Mesendoderm (in vitro differentiated cells): Measurements from ENCODE around the gene C1QTNF8.

Experiments used
- DNase-seq: peaks from one replicate; pipeline ENCODE4 v3.0.0; 2013
- H2AK5ac ChIP-seq: 2 replicates; pipeline ENCODE4 v1.6.1; 2013; ENCODE audit warnings: low read length, inconsistent platforms
- H2BK120ac ChIP-seq: 2 replicates; pipeline ENCODE4 v1.6.1; 2013; ENCODE audit warnings: low read depth, mild to moderate bottlenecking, low read length, moderate library complexity, mixed read lengths
- H2BK15ac ChIP-seq: replicated peaks from 2 replicates; pipeline ENCODE4 v1.6.1; 2013; ENCODE audit warnings: low read depth, mild to moderate bottlenecking, moderate library complexity
- H2BK5ac ChIP-seq: 2 replicates; pipeline ENCODE4 v1.6.1; 2013; ENCODE audit warnings: low read length, inconsistent platforms
- H3K18ac ChIP-seq: 2 replicates; pipeline ENCODE4 v1.6.1; 2013; ENCODE audit warnings: mild to moderate bottlenecking, low read length, mixed read lengths
- H3K23ac ChIP-seq: one replicate; pipeline ENCODE4 v1.6.1; 2013; ENCODE audit warnings: low read length
- H3K27ac ChIP-seq: 2 replicates; pipeline ENCODE4 v1.5.1; 2013; ENCODE audit warnings: low read depth, mild to moderate bottlenecking, inconsistent platforms, low read length, moderate library complexity
- H3K27me3 ChIP-seq: 2 replicates; pipeline ENCODE4 v1.6.1; 2013; ENCODE audit warnings: low read length, control low read depth, mild to moderate bottlenecking, inconsistent platforms; ENCODE audit not compliant: insufficient read depth, poor library complexity
- H3K36me3 ChIP-seq: 2 replicates; pipeline ENCODE4 v1.6.1; 2013; ENCODE audit warnings: low read length, inconsistent platforms; ENCODE audit not compliant: control insufficient read depth, insufficient read depth
- H3K4ac ChIP-seq: one replicate; pipeline ENCODE4 v1.6.1; 2013; ENCODE audit warnings: low read depth, mild to moderate bottlenecking, low read length, moderate library complexity
- H3K4me1 ChIP-seq: 2 replicates; pipeline ENCODE4 v1.6.1; 2013; ENCODE audit warnings: low read depth, low read length, inconsistent platforms; ENCODE audit not compliant: control insufficient read depth
- H3K4me2 ChIP-seq: 2 replicates; pipeline ENCODE4 v1.6.1; 2013; ENCODE audit warnings: low read length
- H3K4me3 ChIP-seq: 2 replicates; pipeline ENCODE4 v1.5.1; 2013; ENCODE audit warnings: mild to moderate bottlenecking, low read length
- H3K56ac ChIP-seq: one replicate; pipeline ENCODE4 v1.6.1; 2013; ENCODE audit warnings: low read length
- H3K79me1 ChIP-seq: 2 replicates; pipeline ENCODE4 v1.6.1; 2013; ENCODE audit warnings: low read length, inconsistent platforms
- H3K79me2 ChIP-seq: 2 replicates; pipeline ENCODE4 v1.6.1; 2013; ENCODE audit warnings: mild to moderate bottlenecking, low read length; ENCODE audit not compliant: control insufficient read depth, insufficient read depth
- H3K9ac ChIP-seq: 2 replicates; pipeline ENCODE4 v1.6.1; 2013; ENCODE audit warnings: low read length, inconsistent platforms
- H4K5ac ChIP-seq: one replicate; pipeline ENCODE4 v1.6.1; 2013; ENCODE audit warnings: low read length
- H4K8ac ChIP-seq: one replicate; pipeline ENCODE4 v1.6.1; 2013; ENCODE audit warnings: low read depth, mild to moderate bottlenecking, control low read depth, low read length, moderate library complexity
- WGBS: extraction: QIAGEN DNeasy Blood & Tissue Kit; methylation state at CpG from one replicate; pipeline ENCODE4 v1.1.7; 2013; ENCODE audit warnings: low lambda C conversion rate, missing lambda C conversion rate; ENCODE audit not compliant: insufficient coverage; ENCODE audit errors: extremely low coverage; 5-methylcytosine and 5-hydroxymethylcytosine counted together

C1QTNF8 gene

DNA sequence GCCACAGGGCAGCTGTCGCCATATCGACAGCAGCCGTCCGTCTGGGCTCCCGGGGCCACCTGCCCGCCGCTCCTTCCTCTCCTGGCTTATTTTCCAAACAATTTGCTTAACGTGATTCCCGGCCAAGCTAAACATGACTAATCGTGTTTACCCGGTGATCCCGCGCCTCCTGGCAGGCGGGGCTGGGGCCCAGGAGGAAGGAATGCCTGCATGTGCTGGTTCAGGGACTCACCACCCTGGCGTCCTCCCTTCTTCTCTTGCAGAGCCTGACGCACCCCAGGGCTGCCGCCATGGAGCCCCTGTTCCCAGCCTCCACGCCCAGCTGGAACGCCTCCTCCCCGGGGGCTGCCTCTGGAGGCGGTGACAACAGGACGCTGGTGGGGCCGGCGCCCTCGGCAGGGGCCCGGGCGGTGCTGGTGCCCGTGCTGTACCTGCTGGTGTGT, 17.4 kb downstream of the C1QTNF8 start:
- no peak overlapping the region for H3K9ac ChIP-seq
- H3K36me3 ChIP-seq: no peaks in the 10 kb centered on the region
- H3K4me3 ChIP-seq: no peak overlapping the region
- no peak overlapping the region for H2BK120ac ChIP-seq
- H3K79me1 ChIP-seq: no peaks in the 10 kb centered on the region
- H3K27me3 ChIP-seq: no peaks in the 10 kb centered on the region
- no peak for DNase-seq
- no peak overlapping the region for H3K56ac ChIP-seq
- no peak overlapping the region for H2BK15ac ChIP-seq
- H3K18ac ChIP-seq: no peak overlapping the region
- H3K4ac ChIP-seq: no peak overlapping the region
- no peak overlapping the region for H3K23ac ChIP-seq
- no peak overlapping the region for H2AK5ac ChIP-seq
- no peak overlapping the region for H4K5ac ChIP-seq
- no peak overlapping the region for H3K27ac ChIP-seq
- no peak overlapping the region for H4K8ac ChIP-seq
- no peak overlapping the region for H2BK5ac ChIP-seq
- H3K79me2 ChIP-seq: no peaks in the 10 kb centered on the region
- H3K4me1 ChIP-seq: peaks cover 4% of the 10 kb centered on the region
- H3K4me2 ChIP-seq: no peak overlapping the region
- WGBS: no CpG with 5 or more reads among the region's 28 CpGs

DNA sequence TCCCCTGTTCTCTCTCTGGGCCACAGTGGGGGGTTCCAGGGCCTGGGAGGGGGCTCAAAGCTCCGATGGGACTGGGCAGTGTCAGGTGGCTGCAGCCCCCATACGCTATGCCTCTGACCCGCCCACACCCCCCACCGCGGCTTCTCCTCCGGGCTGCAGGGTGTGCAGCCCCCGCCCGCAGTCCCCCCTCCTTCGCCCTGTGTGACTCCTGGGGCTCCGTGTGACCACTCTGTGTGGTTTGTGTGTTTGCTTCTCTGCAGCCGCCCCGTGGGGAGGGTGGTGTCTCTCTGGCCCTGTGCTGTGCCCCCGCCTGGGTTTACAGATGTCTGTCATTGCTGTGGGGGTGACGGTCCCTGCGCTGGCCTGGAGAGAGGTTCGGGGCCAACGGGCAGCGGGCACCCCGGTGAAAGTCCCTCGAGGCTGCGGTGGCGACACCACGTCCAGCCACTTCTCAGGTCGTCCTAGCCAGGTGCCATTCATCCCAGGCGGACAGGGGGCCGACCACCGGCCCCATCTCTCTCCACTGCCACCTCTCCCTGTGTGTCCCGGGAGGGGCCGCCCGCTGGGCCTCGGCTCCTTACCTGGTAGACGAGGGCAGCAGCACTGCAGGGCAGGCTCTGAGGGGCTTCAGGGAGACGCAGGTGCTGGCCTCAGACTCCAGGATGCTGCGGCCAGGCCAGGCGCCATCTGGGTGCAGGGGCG, 18.0 kb downstream of the C1QTNF8 start:
- Histone ChIP-seq H4K8ac (no peak overlapping the region), H2BK15ac (no peak overlapping the region), H3K79me2 (no peaks in the 10 kb centered on the region), H2BK5ac (no peak overlapping the region), H3K4me3 (no peak overlapping the region), H3K18ac (no peak overlapping the region), H4K5ac (no peak overlapping the region), H3K4ac (no peak overlapping the region), H3K4me1 (peaks cover 4% of the 10 kb centered on the region), H3K27ac (no peak overlapping the region), H3K36me3 (no peaks in the 10 kb centered on the region), H3K9ac (no peak overlapping the region), H3K4me2 (no peak overlapping the region), H3K23ac (no peak overlapping the region), H3K79me1 (no peaks in the 10 kb centered on the region), H2BK120ac (no peak overlapping the region), H3K27me3 (no peaks in the 10 kb centered on the region), H3K56ac (no peak overlapping the region), H2AK5ac (no peak overlapping the region)
- no CpG with 5 or more reads among the region's 36 CpGs for WGBS
- no peak for DNase-seq

DNA sequence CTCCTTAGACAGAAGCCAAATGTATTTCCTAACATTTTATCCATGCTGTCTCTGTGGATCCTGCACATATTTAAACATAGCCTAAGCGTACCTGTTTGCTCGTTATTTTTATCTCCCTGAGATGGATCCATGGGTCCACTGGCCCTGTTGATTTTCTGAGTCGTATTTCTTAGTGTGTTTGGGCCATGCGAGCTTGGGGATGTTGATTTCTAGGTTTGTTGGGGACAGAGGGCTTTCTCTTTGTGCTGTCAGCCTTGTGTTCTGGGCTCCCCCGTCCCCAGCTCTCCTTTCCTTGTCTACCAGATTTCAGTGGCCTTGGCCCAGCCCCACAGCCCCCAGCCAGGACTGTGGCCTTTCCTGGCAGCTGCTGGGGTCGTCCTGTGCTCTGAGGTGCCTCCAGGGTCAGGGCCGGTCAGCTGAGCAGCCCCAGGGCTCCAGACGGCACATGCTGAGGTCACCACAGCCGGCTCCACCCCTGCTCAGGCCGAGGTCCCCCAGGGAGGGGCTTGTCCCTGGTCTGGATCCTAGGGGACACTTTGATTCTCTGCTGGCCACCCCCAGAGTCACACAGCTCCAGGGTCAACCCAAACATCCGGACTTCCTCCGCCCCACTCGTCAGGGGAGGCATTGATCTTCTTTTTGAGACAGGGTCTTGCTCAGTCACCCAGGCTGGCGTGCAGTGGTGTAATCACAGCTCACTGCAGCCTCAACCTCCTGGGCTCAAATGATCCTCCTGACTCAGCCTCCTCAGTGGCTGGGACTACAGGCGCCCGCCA, 19.1 kb downstream of the C1QTNF8 start:
- H2BK5ac ChIP-seq: no peak overlapping the region
- H2AK5ac ChIP-seq: no peak overlapping the region
- no peak overlapping the region for H2BK120ac ChIP-seq
- H3K4me1 ChIP-seq: peaks cover 4% of the 10 kb centered on the region
- no peak overlapping the region for H3K4me3 ChIP-seq
- no peak overlapping the region for H3K27ac ChIP-seq
- no peak overlapping the region for H4K8ac ChIP-seq
- H3K27me3 ChIP-seq: no peaks in the 10 kb centered on the region
- WGBS: no CpG with 5 or more reads among the region's 16 CpGs
- no peak overlapping the region for H3K23ac ChIP-seq
- no peak overlapping the region for H3K56ac ChIP-seq
- no peak overlapping the region for H3K4ac ChIP-seq
- no peaks in the 10 kb centered on the region for H3K79me1 ChIP-seq
- no peaks in the 10 kb centered on the region for H3K36me3 ChIP-seq
- no peak for DNase-seq
- H3K4me2 ChIP-seq: no peak overlapping the region
- no peaks in the 10 kb centered on the region for H3K79me2 ChIP-seq
- H4K5ac ChIP-seq: no peak overlapping the region
- H3K18ac ChIP-seq: no peak overlapping the region
- H3K9ac ChIP-seq: no peak overlapping the region
- no peak overlapping the region for H2BK15ac ChIP-seq

DNA sequence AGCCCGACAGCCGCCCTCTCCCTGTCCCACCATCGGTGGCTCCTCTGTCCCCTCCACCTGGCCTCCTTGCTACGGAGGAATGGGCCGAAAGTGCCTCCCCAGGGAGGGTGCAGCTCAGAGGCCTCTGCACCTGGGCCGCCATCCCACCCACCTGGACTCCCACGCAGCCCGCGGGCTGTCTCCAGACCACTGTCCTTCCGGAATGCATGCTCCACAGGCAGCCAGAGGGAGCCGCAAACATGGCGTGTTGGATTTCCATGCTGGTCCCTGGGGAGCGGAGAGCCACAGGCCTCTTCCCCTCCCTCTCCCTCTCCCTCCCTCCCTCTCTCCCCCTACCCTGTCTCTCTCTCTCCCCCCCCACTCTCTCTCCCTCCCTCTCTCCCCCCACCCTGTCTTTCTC, 20.5 kb downstream of the C1QTNF8 start:
- no peak overlapping the region for H3K4ac ChIP-seq
- H4K8ac ChIP-seq: no peak overlapping the region
- no peak for DNase-seq
- no peaks in the 10 kb centered on the region for H3K27me3 ChIP-seq
- no CpG with 5 or more reads among the region's 13 CpGs for WGBS
- no peak overlapping the region for H3K4me3 ChIP-seq
- H3K4me1 ChIP-seq: no peaks in the 10 kb centered on the region
- H2BK5ac ChIP-seq: no peak overlapping the region
- H3K27ac ChIP-seq: no peak overlapping the region
- H3K4me2 ChIP-seq: no peak overlapping the region
- no peak overlapping the region for H2BK120ac ChIP-seq
- no peaks in the 10 kb centered on the region for H3K79me2 ChIP-seq
- H4K5ac ChIP-seq: no peak overlapping the region
- H3K23ac ChIP-seq: no peak overlapping the region
- H2BK15ac ChIP-seq: no peak overlapping the region
- H3K36me3 ChIP-seq: no peaks in the 10 kb centered on the region
- H3K79me1 ChIP-seq: no peaks in the 10 kb centered on the region
- H3K9ac ChIP-seq: no peak overlapping the region
- no peak overlapping the region for H3K56ac ChIP-seq
- no peak overlapping the region for H3K18ac ChIP-seq
- H2AK5ac ChIP-seq: no peak overlapping the region

DNA sequence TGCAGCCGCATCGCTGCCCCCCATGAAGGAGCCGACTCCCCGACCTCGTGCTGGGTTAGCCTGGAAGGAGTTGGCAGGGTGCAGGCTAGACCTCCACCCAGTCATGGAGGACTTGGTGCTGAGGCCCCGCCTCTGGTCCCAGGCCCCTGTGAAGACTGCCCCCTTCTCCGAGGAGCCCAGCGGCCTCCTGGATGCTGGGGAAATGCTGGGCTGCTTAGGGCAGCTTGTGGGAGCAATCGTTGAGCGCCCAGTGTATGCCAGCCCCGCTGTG, 21.7 kb downstream of the C1QTNF8 start:
- WGBS: no CpG with 5 or more reads among the region's 11 CpGs
- Histone ChIP-seq H3K56ac (no peak overlapping the region), H3K23ac (no peak overlapping the region), H3K9ac (no peak overlapping the region), H3K36me3 (no peaks in the 10 kb centered on the region), H4K5ac (no peak overlapping the region), H2AK5ac (no peak overlapping the region), H2BK120ac (no peak overlapping the region), H3K18ac (no peak overlapping the region), H3K79me1 (no peaks in the 10 kb centered on the region), H4K8ac (no peak overlapping the region), H3K27me3 (no peaks in the 10 kb centered on the region), H2BK5ac (no peak overlapping the region), H3K27ac (no peak overlapping the region), H3K4ac (no peak overlapping the region), H3K4me3 (no peak overlapping the region), H3K4me2 (no peak overlapping the region), H2BK15ac (no peak overlapping the region), H3K79me2 (no peaks in the 10 kb centered on the region), H3K4me1 (no peaks in the 10 kb centered on the region)
- DNase-seq: no peak
